Muscle of leg (tissue), 11 donors: ENCODE data around the gene LRP1. TPM values are rescaled to one million over a fixed set of nuclear protein-coding genes. Genes with fewer than 3 reads are reported as not detected.

Experiments used
- DNase-seq: peaks from one replicate; pipeline ENCODE4 v3.0.0; 2013
- H3K27ac ChIP-seq: one replicate; pipeline ENCODE4 v1.5.1; 2013; ENCODE audit warnings: mild to moderate bottlenecking, low read length, control low read depth
- H3K27me3 ChIP-seq: one replicate; pipeline ENCODE4 v1.6.1; 2013; ENCODE audit warnings: low read length; ENCODE audit not compliant: control insufficient read depth, insufficient read depth
- H3K36me3 ChIP-seq: one replicate; pipeline ENCODE4 v1.6.1; 2013; ENCODE audit warnings: low read length; ENCODE audit not compliant: control insufficient read depth, insufficient read depth
- H3K4me1 ChIP-seq: one replicate; pipeline ENCODE4 v1.6.1; 2013; ENCODE audit warnings: low read length; ENCODE audit not compliant: control insufficient read depth, insufficient read depth
- H3K4me3 ChIP-seq: one replicate; pipeline ENCODE4 v1.5.1; 2013; ENCODE audit warnings: low read length, control low read depth
- H3K9me3 ChIP-seq: replicated peaks from 2 replicates; pipeline ENCODE4 v1.6.1; 2013; ENCODE audit warnings: low read depth, low read length; ENCODE audit not compliant: control insufficient read depth
- WGBS: methylation state at CpG from one replicate; pipeline ENCODE4 v1.1.5; 2013; ENCODE audit warnings: missing lambda C conversion rate; ENCODE audit not compliant: insufficient coverage; 5-methylcytosine and 5-hydroxymethylcytosine counted together
- polyA plus RNA-seq, 8 donors: library from polyadenylated mRNA; unstranded; fragments of 120-200 nt; gene quantifications; one replicate each; pipeline versions ENCODE4 v1.2.1 to v1.2.3, GENCODE V29; 2013; ENCODE audit warnings: inconsistent platforms in 1 of 8, low replicate concordance in 1 of 8; ENCODE audit not compliant: insufficient read length in 8 of 8, insufficient read depth in 1 of 8
- total RNA-seq: library from RNA; stranded (reverse); fragments of 120-200 nt; gene quantifications from one replicate; pipeline ENCODE4 v1.2.4, GENCODE V29; 2013

The LRP1 gene
- total and polyA plus RNA-seq, 9 donors, result 82.7 to 231 (median 160) TPM

GRCh38 chr12:57240066-57240921 is 112.0 kb downstream of the LRP1 start:
- Histone ChIP-seq H3K27me3 (peaks cover 95% of the 10 kb centered on the region), H3K9me3 (no peaks in the 10 kb centered on the region), H3K4me3 (peak overlapping the region; percentile 52), H3K27ac (no peak overlapping the region), H3K36me3 (peaks cover 16% of the 10 kb centered on the region), H3K4me1 (peaks cover 93% of the 10 kb centered on the region)
- DNase-seq, result peak; percentile 75
- under 1% methylated on average over 52 of the region's 72 CpGs for WGBS

GRCh38 chr12:57240926-57241401 is 112.7 kb downstream of the LRP1 start:
- peaks cover 89% of the 10 kb centered on the region for H3K4me1 ChIP-seq
- DNase-seq, result no peak
- peaks cover 88% of the 10 kb centered on the region for H3K27me3 ChIP-seq
- H3K36me3 ChIP-seq, result peaks cover 18% of the 10 kb centered on the region
- peak overlapping the region; percentile 52 for H3K4me3 ChIP-seq
- 10% methylated on average over 13 of the region's 19 CpGs for WGBS
- no peaks in the 10 kb centered on the region for H3K9me3 ChIP-seq
- H3K27ac ChIP-seq, result no peak overlapping the region

GRCh38 chr12:57241402-57242310 is 113.4 kb downstream of the LRP1 start:
- H3K27me3 ChIP-seq, result peaks cover 81% of the 10 kb centered on the region
- H3K9me3 ChIP-seq, result no peaks in the 10 kb centered on the region
- H3K36me3 ChIP-seq, result peaks cover 20% of the 10 kb centered on the region
- 14% methylated on average over 13 of the region's 48 CpGs for WGBS
- no peak overlapping the region for H3K4me3 ChIP-seq
- H3K27ac ChIP-seq, result no peak overlapping the region
- no peak for DNase-seq
- H3K4me1 ChIP-seq, result peaks cover 83% of the 10 kb centered on the region

- Histone ChIP-seq H3K4me3 (no peak overlapping the region), H3K4me1 (peaks cover 76% of the 10 kb centered on the region), H3K9me3 (no peaks in the 10 kb centered on the region), H3K27me3 (peaks cover 74% of the 10 kb centered on the region), H3K36me3 (peaks cover 22% of the 10 kb centered on the region), H3K27ac (no peak overlapping the region)
- WGBS, result under 1% methylated on average over 12 of the region's 18 CpGs
- peak; percentile 69 for DNase-seq
Observed at GRCh38 chr12:57242329-57242690, 114.0 kb downstream of the LRP1 start.

- DNase-seq, result peak; percentile 76
- Histone ChIP-seq H3K9me3 (no peaks in the 10 kb centered on the region), H3K4me3 (peak overlapping the region; percentile 21), H3K4me1 (peaks cover 73% of the 10 kb centered on the region), H3K36me3 (peaks cover 26% of the 10 kb centered on the region), H3K27me3 (peaks cover 69% of the 10 kb centered on the region), H3K27ac (no peak overlapping the region)
- under 1% methylated on average over 27 of the region's 45 CpGs for WGBS
Observed at GRCh38 chr12:57242691-57243454, 114.6 kb downstream of the LRP1 start.

- H3K27me3 ChIP-seq, result peaks cover 60% of the 10 kb centered on the region
- H3K9me3 ChIP-seq, result no peaks in the 10 kb centered on the region
- H3K4me1 ChIP-seq, result peaks cover 70% of the 10 kb centered on the region
- H3K27ac ChIP-seq, result no peak overlapping the region
- peak; percentile 83 for DNase-seq
- H3K36me3 ChIP-seq, result peaks cover 32% of the 10 kb centered on the region
- WGBS, result 2% methylated on average over 26 of the region's 41 CpGs
- peak overlapping the region; percentile 29 for H3K4me3 ChIP-seq
Observed at GRCh38 chr12:57243521-57244311, 115.4 kb downstream of the LRP1 start.

- no peaks in the 10 kb centered on the region for H3K9me3 ChIP-seq
- H3K36me3 ChIP-seq, result peaks cover 38% of the 10 kb centered on the region
- H3K4me1 ChIP-seq, result peaks cover 70% of the 10 kb centered on the region
- no peak for DNase-seq
- peaks cover 54% of the 10 kb centered on the region for H3K27me3 ChIP-seq
- no peak overlapping the region for H3K27ac ChIP-seq
- 77% methylated on average over 2 of the region's 6 CpGs for WGBS
- no peak overlapping the region for H3K4me3 ChIP-seq
Observed at GRCh38 chr12:57244312-57244696, 116.0 kb downstream of the LRP1 start.

GRCh38 chr12:57247041-57247440 is 118.8 kb downstream of the LRP1 start:
- WGBS, result no CpG with 5 or more reads among the region's 1 CpG
- H3K4me1 ChIP-seq, result peaks cover 50% of the 10 kb centered on the region
- DNase-seq, result no peak
- H3K4me3 ChIP-seq, result no peak overlapping the region
- H3K36me3 ChIP-seq, result peaks cover 40% of the 10 kb centered on the region
- H3K9me3 ChIP-seq, result no peaks in the 10 kb centered on the region
- peaks cover 27% of the 10 kb centered on the region for H3K27me3 ChIP-seq
- no peak overlapping the region for H3K27ac ChIP-seq
